NOMO-1 treated with DMSO at 0.1 percent for 48 hours (cell line): ENCODE results near the gene NFE2L2.
"Not testable (repeated sequence)": the region's sequence is repeated elsewhere in the genome, so short reads cannot be mapped to it uniquely, and the experiment has no call there.

Source experiments
- DNase-seq: peaks from one replicate; lab custom pipeline; 2025; ENCODE audit not compliant: unreplicated experiment; lab: John Stamatoyannopoulos, UW

The NFE2L2 gene

DNA sequence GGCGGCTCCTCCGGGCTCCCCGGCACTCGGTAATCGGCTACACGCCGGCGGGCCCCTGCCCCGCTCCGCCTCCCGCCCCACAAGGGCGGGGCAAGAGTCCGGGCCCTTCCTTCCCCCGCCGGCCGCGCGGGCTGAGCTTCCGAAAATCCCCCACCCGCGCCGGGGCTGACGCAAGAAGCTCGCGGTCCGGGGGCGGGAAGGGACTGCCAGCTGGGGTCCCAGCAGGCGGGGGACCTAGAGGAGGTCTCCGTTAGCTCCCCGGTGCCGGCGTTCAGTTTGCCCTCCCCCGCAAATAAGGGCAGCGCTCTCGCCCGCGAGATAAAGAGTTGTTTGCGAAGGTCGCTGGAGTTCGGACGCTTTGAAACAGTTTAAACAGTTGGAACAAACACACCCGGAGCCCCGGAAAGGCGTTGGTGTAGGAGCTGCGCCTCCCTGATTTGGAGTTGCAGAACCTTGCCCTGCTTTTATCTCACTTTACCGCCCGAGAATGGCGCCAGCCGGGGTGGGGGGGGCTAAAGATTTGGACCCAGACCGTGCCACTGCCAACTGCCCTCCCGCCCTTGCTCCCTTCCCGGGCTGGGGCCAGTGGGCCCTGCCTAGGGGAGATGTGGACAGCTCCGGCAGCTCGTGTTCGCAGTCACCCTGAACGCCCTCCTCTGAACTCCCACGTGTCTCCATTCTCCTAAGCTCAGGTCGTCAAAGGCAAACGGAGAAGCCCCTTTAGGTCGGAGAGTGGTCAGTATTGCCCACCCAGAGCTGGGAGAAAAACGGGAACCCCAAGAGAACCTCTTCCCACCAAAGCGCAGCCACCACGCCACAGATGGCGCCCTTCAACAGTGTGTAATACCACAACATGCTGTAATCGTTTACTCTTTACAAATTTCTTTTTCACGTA, at the start of gene NFE2L2:
NFE2L2 (minus strand) TSS at position 35 of the 895 bp plus-strand sequence. CDS start 151 bp downstream, outside the sequence.
- DNase-seq = peak; percentile 82

- no peak for DNase-seq
These were observed 49.7 kb upstream of the NFE2L2 start for GRCh38 chr2:177314194-177314593.

- no peak for DNase-seq
These were observed 48.7 kb upstream of the NFE2L2 start for GRCh38 chr2:177313162-177313781.

DNA sequence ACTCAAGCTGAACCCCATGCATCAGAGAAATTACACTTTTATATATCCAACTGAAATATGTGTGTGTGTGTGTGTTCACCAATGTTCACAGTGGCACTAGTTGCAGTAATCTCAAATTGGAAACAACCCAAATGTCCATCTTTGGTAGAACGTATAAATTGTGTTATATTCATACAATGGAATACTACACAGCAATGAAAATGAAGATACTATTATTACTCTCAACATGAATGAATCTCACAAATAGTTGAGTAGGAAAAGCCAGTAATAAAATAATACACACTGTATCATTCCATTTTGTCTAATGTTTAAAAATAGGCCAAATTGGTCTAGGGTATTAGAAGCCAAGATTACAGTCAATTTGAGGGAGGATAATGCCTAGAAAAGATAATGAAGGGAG, 48.0 kb upstream of the NFE2L2 start:
- DNase-seq = no peak

- not testable (repeated sequence) for DNase-seq
These were observed 45.3 kb upstream of the NFE2L2 start for GRCh38 chr2:177309672-177310309.

DNA sequence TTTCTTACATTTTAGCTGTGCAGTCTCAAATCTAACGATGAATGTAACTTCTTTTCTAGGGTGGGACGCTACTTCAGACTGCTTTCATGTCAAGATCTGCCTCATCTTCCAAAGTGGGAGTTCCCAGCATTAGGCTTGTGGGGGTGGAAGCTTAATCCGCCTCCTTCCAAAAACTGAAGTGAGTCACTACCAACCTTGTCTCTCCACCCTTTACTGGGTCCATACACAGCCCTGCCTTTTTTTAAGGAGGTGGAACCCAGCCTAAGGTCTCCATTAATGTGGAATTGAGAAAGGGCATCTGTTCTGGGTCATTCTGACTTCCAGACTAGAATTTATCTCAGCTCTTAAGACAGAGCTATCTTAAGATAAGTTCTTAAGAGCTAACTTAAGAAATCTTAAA, 42.0 kb upstream of the NFE2L2 start:
- DNase-seq = no peak

DNA sequence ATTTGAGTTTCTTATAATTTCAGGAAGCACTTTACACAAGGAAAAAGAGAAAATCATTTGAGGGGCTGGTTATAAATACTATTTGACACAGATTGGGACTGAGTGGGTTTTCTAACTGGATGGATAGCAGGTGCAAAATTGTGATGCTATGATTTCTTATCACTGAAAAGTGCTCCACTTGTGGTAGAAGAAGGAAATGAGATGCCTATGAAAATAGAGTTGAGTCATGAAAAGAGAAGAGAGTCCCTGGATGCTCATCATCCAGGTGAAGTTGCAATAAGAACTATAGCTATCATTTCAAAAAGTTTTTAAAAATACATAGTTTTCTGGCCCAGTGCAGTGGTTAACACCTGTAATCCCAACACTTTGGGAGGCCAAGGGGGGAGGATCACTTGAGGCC, 39.4 kb upstream of the NFE2L2 start:
- DNase-seq = no peak

DNA sequence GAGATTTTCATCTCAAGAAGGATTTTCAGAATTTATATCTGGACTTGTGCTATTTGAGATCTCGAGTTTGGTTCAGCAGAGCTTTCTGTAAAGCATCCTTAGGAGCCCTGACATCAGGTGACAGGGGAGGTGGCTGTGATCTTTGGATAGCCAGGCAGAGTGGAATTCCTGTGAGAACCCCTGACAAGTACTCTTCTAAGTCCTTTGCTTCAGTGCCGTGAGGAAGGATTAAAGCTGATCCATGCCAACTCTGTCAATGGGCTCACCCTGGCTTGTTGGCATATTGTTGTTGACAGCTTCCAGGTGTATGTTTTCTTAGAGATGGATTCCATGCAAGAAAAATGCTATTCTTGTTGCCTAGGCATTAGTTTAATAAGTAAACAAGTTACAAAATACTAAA, 38.0 kb upstream of the NFE2L2 start:
- DNase-seq = no peak

DNA sequence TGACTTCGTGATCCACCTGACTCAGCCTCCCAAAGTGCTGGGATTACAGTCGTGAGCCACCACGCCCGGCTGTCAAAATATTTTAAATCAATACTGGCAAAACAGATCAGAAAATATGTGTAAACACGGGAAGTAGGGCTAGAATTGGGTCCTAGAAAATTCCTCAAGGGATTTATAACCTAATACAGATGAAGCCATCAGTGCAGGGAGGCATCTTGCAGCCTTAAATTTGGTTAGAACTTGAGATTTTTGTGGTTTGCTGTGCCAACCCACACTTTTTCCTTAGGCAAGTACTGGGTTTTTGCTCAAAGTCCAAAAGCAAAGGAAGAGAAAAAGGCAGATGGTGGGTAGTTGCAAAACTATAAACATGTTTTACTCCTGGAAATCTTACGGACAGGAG, 33.7 kb upstream of the NFE2L2 start:
- DNase-seq = no peak

DNA sequence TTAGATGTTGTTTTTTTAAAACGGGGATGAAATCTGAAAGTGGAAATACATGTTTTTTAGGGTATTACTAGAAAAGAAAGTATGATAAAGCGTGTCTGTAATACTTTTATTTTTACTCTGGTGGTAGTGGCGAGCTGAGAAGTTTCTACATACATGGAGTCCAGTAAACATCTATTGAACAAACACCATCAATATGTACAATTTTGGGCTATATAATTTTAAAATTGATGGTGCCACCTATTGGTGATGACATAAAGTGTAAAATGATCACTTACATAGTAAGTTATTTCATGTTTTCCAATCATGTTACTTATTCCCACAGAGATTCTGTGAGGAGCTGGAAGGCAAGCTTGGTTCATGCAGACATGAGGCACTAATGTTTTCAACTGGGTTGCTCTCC, 31.5 kb upstream of the NFE2L2 start:
- DNase-seq = no peak

DNA sequence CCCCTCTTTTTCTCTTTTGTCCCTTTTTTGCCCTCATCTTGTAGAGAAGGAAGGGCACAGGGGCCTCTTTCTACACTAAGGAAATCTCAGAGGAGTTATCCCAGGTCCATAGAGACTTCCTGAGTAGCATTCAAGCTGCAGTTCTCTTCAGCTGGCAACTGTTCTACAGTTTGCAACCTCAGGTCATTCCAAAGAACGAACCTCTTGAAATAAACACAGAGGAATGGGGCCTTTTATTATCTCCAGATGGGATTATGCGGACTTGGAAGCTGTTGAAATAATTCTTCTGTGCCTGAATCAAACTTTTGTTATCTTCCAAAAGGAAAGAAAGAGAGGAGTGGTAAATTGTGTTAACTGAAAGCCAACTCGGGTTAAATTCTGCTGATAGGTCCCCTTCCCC, 31.0 kb upstream of the NFE2L2 start:
- no peak for DNase-seq

GRCh38 chr2:177291701-177292100, 27.2 kb upstream of the NFE2L2 start:
- no peak for DNase-seq

DNA sequence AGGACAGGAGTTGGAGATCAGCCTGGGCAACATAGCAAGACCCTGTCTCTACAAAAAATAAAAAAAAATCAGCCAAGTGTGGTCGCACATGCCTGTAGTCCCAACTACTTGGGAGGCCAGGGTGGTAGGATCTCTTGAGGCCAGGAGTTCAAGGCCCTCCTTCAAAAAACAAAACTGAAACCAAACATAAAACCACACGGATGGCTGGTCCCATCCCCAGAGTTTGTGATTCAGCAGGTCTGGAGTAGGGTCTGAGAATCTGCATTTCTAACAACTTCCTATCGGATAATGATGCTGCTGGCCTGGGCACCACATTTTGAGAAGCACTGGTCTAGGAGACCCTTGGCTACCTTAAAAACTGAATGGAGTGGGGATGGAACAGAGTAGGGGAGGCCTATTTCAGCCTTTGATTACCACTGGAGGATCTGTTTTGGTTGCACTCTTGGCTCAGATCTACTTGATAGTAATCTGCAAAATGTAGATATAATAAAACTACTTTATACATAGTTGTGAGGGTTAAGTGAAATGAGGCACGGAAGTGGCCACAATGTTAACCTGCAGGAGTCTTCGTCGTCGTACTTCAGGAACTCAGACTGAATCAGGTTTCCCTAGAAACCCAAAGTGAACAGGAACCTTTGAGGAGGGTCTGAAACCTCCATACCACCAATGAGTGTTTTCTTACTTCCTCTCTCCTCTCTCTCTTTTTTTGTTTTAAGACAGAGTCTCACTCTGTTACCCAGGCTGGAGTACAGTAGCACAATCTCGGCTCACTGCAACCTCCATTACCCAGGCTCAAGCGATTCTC, 25.5 kb upstream of the NFE2L2 start:
- DNase-seq = peak; percentile 3

DNA sequence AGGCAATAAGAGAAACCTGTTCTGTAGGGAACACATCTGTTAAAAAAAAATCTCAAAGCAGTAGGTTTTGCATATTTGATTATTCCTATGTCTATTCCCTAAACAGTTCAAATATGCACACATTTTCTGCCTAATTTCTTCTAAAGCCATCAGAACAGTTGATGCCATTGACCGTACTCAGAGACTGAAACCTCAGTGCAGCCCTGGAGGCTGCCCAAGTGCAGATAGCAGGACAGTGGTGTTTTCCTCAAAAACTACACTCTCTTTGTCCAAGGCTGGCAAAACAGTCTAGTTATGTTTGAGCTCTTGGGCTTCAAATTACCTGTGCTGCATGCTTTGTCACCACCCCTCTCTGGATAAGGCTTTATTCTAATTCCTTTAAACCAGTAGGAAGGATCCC, 23.3 kb upstream of the NFE2L2 start:
- no peak for DNase-seq

DNA sequence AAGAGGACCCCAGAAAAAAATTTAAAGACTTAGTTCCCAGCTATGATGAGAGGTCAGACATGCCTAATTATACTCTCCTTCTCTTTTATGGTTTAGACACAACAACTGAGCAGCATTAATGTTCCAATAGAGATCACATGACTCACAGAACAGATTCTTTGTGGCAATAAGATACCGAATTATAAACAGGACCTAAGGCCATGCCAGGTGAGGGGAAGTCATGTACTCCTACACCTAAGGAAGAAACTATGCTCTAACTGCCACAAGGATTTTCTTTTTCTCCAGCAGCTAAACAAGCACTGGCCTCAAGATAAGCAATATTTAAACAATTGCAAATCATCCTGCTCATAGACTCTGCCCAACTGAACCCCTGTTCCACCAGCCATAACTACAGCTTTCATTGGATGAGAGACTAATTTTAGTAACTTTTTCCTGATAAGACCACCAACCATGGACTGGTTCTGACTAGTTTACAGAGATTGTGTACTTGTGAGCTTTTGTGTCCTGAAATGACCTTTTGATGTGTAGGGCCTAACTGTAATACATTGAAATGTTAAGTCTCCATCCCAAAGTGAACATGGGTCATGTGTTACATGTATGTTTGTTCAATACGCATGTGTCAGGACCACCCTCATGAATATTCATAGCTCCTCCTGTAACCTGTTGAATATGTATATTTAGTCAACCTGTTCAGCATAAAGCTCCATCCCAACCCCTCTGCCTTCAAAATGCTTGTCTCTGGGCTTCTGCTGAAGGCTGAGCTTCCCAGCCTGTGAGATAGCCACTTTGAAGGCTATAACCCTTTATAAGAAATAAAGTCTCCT, 21.6 kb upstream of the NFE2L2 start:
- no peak for DNase-seq

DNA sequence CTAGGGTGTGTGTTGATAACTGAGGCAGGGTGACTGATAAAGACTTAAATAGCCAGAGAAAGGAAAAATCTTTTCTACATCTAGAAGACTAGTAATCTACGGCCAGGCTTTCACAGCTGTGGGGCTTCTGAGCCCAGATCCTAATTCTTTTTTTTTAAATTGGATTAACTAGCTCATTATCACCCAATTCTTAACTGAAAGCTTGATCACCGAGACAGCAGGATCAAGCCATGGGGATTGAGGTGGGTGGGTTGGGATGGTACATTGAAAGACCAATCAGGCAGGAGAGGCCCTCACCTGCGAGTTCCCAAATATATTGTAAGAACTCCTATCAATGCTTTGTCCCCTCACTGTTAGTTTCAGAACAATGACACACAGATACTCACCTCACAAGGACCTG, 20.0 kb upstream of the NFE2L2 start:
- no peak for DNase-seq

- DNase-seq = no peak
These were observed 19.4 kb upstream of the NFE2L2 start for GRCh38 chr2:177283906-177284305.

GRCh38 chr2:177282787-177283572, 18.5 kb upstream of the NFE2L2 start:
- peak; percentile 33 for DNase-seq

DNA sequence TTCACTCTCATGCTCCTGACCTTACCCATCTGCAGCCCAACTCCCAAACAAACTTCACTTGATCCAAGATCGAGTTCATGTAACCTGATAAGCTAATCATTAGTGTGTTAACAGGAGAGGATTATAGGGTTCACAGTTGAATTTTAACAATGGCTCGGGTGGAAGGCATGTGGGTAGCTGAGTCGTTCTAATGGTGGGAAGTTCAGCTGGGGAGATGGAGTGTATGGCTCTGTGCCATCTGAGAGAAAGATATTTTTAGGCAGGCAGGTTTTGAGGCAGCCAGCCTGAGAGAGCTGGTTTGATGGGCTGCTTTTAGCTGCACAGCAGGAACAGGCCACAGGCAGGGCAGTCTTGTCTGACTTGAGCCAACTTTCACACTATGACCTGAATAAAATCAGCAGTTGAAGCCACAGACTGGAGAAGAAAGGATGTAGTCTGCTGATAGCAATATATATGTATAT, 17.7 kb upstream of the NFE2L2 start:
- no peak for DNase-seq
